ENCODE data around the gene SMIM28.

The SMIM28 gene

DNA sequence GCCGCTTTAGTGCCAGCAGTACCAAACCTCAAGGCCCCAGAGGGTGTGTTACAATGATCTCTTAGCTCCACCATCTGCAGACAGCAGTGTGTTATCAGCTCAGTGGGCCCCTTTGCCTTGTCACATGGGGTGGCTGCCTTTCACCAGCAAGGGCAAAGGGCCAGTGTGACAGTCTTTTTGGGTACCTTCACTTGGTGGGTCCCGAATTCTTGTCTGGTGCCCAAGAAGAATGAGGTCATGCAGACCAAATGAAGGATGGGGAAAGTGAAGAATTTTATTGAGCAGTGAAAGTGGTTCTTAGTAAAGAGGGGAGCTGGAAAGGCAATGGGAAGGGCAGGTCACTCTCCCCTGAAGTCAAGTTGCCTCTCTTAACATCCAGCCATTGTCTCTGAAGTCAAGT is 2.9 kb upstream of the SMIM28 start:
- DNase-seq: no peak

GRCh38 chr6:138377042-138377441 is 663 bp upstream of the SMIM28 start:
- DNase-seq: no peak

GRCh38 chr6:138378463-138378862 is 758 bp downstream of the SMIM28 start:
- DNase-seq: no peak

GRCh38 chr6:138382498-138383265 is 5.0 kb downstream of the SMIM28 start:
- no peak for DNase-seq

GRCh38 chr6:138383776-138384175 is 6.1 kb downstream of the SMIM28 start:
- no peak for DNase-seq

- DNase-seq: no peak
Measured at GRCh38 chr6:138386897-138387296, 9.2 kb downstream of the SMIM28 start.

- no peak for DNase-seq
Measured at GRCh38 chr6:138387577-138388368, 10.1 kb downstream of the SMIM28 start.

DNA sequence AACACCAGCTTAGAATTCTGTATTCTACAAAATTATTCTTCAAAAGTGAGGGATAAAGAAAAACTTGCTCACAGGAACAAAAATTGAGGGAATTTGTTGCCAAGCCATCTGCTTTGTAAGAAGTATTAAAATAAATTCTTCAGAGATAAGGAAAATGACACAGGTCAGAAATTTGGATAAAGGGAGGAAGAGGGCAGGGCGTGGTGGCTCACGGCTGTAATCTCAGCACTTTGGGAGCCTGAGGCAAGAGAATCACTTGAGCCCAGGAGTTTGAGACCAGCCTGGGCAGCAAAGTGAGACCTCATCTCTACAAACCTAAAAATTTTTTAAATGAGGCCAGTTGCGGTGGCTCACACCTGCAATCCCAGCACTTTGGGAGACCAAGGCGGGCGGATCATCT is 11.8 kb downstream of the SMIM28 start:
- DNase-seq: no peak

DNA sequence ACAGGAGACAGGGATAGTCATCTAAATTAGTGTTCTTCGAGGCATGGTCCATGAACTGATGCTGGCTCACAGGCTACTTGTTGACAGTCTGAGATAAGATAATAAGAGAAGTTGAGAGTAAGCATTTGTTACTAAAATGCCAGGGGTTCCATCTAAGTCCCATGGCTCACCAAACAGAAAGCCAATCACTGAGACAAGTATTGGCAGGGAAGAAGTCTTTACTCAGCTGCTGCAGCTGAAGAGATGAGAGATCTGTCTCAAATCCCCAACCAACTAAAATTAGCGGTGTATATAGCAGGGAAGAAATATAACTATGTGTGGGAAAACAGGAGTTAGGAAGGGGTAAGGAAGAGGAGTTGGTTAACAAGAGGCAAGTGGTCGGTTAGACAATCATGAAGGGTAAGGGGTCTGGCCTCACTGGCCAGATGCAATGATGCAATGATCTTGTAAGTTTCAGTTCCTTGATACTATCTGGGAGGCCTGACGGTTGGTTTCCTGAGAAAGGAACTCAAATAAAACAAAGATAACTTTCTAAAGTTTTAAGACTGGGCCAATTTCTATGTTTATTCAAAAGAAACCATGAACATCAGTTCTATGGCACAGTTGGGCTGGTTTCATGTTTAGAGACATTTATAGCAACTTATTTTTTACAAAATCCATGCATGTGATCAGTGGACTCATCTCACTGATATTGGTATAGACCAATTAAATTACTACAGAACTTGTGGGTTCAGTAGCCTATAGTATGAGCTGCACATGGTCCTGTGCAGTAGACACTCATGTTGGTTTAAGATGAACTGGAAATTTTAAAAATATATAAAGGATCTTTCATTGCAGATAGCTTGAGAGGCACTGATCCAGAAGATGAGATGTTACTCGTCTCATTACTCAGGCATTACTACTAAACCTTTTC is 16.4 kb downstream of the SMIM28 start:
- no peak for DNase-seq

- no peak for DNase-seq
Measured at GRCh38 chr6:138396709-138397108, 19.0 kb downstream of the SMIM28 start.

DNA sequence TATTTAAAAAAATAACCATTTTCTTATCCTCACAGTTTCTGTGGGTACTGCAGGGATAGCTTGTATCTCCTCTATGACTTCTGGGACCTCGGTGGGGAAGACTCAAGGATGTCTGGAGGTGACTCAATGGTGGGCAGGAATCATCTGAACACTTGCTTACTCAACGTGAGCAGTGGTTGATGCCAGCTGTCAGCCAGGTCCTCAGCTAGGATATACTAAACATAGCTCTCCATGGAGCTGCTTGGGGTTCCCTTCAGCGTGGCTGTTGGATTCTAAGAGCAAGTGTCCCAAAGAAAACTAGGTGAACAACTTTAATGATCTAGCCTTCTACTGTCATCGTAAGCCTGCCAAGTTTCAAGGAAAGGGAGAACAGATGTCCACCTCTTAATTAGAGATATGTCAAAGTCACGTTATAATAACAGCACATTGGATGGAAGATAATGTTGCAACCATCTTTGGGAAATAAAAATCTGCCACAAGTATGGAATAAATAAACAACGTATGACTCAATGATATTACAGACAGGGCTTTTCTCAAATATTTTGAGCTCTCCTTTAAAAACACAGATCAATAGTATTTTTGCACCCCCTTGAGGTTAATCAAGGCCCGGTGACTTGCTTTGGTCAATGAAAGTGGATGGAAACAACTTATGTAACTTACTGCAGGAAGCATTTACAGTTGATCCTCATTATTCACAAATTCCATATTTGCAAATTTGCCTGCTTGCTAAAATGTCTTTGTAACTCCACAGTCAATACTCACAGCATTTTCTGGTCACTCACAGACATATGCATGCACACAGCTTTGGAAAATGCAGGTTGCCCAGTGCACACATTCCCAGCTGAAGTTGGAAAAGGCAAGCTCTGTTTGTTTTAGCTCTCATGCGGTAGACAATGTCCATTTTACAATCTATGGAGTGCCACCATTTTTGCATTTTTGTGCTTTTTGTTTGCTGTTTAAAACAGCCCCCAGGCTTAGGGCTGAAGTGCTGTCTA is 19.7 kb downstream of the SMIM28 start:
- DNase-seq: no peak

- no peak for DNase-seq
Measured at GRCh38 chr6:138400326-138400725, 22.6 kb downstream of the SMIM28 start.

DNA sequence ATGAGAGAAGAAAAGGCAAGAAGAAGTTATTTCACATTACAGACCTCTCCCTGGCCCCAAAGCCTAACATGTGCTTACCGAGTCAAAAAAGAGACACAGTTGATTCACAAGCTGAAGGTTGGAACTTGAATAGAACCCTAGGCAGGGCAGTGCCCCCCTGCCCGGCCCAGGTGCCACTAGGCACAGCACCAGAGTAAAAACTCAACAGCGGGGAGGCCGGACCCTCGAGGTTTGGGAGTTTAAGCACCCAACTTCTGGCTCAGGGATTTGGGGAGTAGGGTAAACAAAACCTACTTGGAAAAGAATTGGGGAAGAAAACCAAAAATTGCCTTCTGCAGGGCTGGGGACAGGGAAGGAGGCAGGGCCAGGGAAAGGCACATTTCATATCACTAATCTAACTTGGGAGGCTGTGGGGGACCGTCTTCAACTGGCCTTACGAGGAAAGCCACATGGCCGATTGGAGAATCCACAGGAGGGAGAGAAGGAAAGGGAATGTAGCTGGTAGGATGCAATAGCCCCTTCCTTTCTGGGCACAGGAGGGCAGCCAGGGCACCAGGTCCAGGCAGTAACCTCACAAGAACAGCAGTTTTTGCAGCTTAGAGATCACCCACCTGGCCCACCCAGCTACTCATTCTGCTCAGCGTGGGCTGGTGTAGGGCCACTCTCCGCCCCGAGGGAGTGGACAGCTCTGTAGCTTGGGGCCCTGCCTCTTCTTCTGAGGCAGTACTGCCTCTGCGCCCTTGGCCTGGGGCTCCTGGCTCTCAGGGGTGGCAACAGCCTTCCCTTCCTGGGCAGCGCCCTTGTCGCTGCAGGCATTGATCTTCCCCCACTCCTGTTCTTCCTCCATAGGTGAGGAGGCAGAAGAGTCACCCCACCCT is 24.5 kb downstream of the SMIM28 start:
- DNase-seq: no peak

DNA sequence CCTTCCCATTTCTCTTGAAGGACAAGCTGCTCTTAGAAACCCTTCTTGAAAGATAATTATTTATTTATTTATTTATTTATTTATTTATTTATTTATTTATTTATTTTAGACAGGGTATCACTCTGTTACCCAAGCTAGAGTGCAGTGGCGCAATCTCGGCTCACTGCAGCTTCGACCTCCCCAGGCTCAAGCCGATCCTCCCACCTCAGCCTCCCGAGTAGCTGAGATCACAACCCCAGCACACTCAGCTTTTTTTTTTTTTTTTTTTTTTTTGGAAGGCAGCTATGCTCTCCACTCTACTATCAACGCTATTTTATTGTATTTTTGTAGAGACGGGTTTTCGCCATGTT is 25.1 kb downstream of the SMIM28 start:
- DNase-seq: no peak

- DNase-seq: peak; percentile 29
Measured at GRCh38 chr6:138403324-138403800, 25.7 kb downstream of the SMIM28 start.

GRCh38 chr6:138403801-138404665 is 26.3 kb downstream of the SMIM28 start, which contains the start of gene HEBP2:
TSS of gene HEBP2 (plus strand) at chr6:138404223. CDS start at chr6:138404496, 273 bp downstream.
- DNase-seq: peak; percentile 85

DNA sequence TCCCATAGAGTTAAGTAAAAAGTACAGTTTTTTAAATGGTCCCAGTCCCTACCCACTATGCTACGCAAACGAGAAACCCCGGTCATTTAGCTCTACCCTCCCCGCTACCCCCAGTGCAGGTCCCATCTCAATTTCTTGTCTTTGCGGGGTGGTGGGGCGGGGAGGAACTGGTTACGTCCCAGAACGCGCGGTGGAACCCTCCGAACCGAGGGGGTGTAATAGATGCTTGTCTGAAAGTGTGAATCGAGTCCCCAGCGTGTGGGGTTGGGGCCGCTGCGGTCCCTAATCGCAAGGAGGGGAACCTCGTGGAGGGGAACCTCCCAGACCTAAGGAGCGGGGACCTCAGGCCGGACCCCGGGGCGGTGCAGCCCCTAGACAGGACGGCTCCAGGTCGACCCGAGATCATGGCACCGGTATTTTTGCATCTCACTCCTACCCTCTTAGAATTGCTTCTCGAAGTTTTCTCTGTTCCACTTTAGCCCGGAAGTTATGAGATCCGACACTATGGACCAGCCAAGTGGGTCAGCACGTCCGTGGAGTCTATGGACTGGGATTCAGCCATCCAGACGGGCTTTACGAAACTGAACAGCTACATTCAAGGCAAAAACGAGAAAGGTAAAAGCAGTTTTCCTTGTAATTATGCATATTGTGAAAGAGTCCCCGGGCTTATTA is 27.1 kb downstream of the SMIM28 start:
- peak; percentile 21 for DNase-seq

GRCh38 chr6:138405816-138406413 is 28.2 kb downstream of the SMIM28 start:
- no peak for DNase-seq

GRCh38 chr6:138406443-138406842 is 28.7 kb downstream of the SMIM28 start:
- no peak for DNase-seq
